Pancreas (tissue), 10 donors: ENCODE measurements around the gene ZFTA. TPM values are rescaled to one million over a fixed set of nuclear protein-coding genes. Genes with fewer than 3 reads are reported as not detected.

Experiments
- ATAC-seq, 4 donors: fragments of 200-7000 bp; cut with Tn5 transposase; one replicate each; pipeline versions ENCODE4 v1.8.0 to v1.9.1; 2020; ENCODE audit warnings: mild to moderate bottlenecking in 4 of 4, moderate library complexity in 4 of 4
- DNase-seq, 6 donors: peaks; one replicate each; pipeline ENCODE4 v3.0.0-alpha.2; 2020
- FAIRE-seq: peaks from 2 replicates; lab custom pipeline; 2012; peaks lifted over from hg19 to GRCh38; lab: Jason Lieb, UNC
- H3K27ac ChIP-seq, 4 donors: fragments of 200-600 bp; sonication (generic); 1 replicate in 3 of 4; 2 replicates in 1 of 4; pipeline versions ENCODE4 v1.5.0 to v1.8.0; 2020
- H3K27me3 ChIP-seq, 4 donors: fragments of 200-600 bp; one replicate each; pipeline ENCODE4 v1.8.0; 2021
- H3K36me3 ChIP-seq, 3 donors: fragments of 200-600 bp; sonication (generic) in 1 of 3; one replicate each; pipeline versions ENCODE4 v1.5.0 to v1.8.0; 2020 to 2021
- H3K4me1 ChIP-seq, 3 donors: fragments of 200-600 bp; one replicate each; pipeline ENCODE4 v1.8.0; 2021
- H3K4me3 ChIP-seq, 4 donors: fragments of 200-600 bp; sonication (generic) in 2 of 4; one replicate each; pipeline versions ENCODE4 v1.5.0 to v1.8.0; 2020 to 2021
- H3K9me3 ChIP-seq, 4 donors: fragments of 200-600 bp; one replicate each; pipeline ENCODE4 v1.8.0; 2021
- CTCF ChIP-seq, 4 donors: fragments of 200-600 bp; sonication (generic) in 3 of 4; IDR thresholded peaks; one replicate each; pipeline versions ENCODE4 v1.5.0 to v1.8.0; 2021; ENCODE audit warnings: antibody characterized with exemption in 4 of 4
- WGBS, 2 donors: extraction: QIAGEN DNeasy Blood & Tissue Kit; methylation state at CpG; one replicate each; pipeline ENCODE4 v1.1.7; 2013; 5-methylcytosine and 5-hydroxymethylcytosine counted together
- intact Hi-C, 3 donors: fragments of 100-400 bp; cut with DNase I; formaldehyde crosslinking; loops; one replicate each; pipeline versions ENCODE4 v1.11.1 to v1.14.2; 2022
- polyA plus RNA-seq, 2 donors: library from polyadenylated mRNA; stranded (reverse); fragments of 200-250 nt; gene quantifications; one replicate each; pipeline ENCODE4 v1.2.3, GENCODE V29; 2013
- total RNA-seq, 6 donors: library from RNA; stranded (reverse); fragmentation: NEBNext Ultra II Directional in 4 of 6; extraction: Animal tissue kit (Norgen Biotek cat#: 25700) in 4 of 6; gene quantifications; one replicate each; pipeline versions ENCODE4 v1.2.1 to v1.2.4, GENCODE V29; 2021 to 2023
- donor health status: healthy with polysubstance abuse.
- donor health status: DM: no; HTN: no; CAD: no; lungs with moderate emphysema.
- donor health status: DM: no; HTN: no; CAD: no.
- donor health status: control.
- donor health status: control.
- donor health status: Bipolar disorder and iron deficiency.
- donor health status: DM: yes; HTN: yes; CAD: no.
- donor health status: DM: no; HTN: no; CAD: no.
- donor health status: DM: no; HTN: no; CAD: no.
- donor health status: DM: yes; HTN: yes; CAD: no.

The ZFTA gene
- total and polyA plus RNA-seq, 8 donors = 4.3 to 11.3 (median 6.5) TPM

DNA sequence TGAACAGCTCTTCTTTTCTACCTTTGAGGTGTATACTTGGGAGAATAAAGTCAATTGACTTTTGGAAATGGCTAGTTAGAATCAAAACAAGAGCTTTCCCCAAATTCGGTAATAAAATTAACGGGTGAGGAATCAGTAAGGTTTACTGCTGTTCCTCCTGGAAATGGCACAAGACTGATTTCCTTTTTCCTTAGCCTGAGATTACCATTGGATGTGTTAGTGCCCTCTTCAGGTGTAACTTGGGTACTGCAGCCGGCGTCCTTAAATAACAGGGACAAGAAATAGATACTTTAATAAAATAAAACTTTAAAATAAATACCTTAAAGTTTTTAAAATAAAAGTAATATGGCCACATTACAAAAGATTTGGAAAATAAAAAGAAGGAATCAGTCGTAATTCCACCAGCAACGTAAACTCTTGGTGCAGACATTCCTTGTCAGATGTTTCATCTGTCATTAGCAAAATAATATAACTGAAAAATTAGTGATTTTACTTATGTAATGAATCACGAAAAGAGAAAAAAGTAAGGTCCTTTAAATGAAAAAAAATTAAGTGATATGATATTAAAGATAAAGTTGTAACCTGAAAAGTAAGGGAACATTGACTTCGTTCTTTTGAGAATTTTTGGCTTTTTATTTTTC is 29.7 kb downstream of the ZFTA start:
- peak; percentile 85 to 93 (median 91) for TF ChIP-seq CTCF (IDR thresholded peaks at IDR 0.05)
- ATAC-seq (peak; percentile 57 to 96 (median 88)), DNase-seq (peak in 5 of 6 donors; percentile 31 to 84 (median 68)), FAIRE-seq (peak; percentile 76)
- no peak overlapping the region for H3K27ac ChIP-seq
- no peaks in the 10 kb centered on the region for H3K27me3 ChIP-seq
- intact Hi-C loops = no loop called here
- 14 to 17% methylated on average over 8 of the region's 8 CpGs for WGBS, 2 donors
- H3K4me3 ChIP-seq = no peak overlapping the region
- no peaks in the 10 kb centered on the region for H3K9me3 ChIP-seq
- H3K36me3 ChIP-seq = no peaks in the 10 kb centered on the region
- peaks cover 0 to 2% (median 0%) of the 10 kb centered on the region in 3 donors for H3K4me1 ChIP-seq

DNA sequence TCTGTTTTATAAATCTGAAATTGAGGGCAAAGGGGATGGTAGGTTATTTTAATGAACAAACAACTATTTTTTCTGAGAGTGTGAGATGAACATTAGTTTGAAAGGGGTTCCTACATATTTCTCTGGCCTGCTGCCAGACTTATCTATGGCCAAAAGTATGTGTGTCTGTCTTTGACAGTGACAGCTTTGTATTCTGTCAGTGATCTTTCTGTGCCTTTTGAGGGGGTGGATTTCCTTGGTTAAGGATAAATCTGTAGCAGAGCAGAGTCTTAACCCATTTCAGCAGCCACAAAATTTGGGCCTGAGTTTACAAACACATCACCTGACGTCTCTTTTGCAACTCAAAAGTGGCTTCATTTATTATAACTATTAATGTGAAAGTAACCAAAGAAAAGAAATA is 30.9 kb downstream of the ZFTA start:
- no peak overlapping the region for H3K4me3 ChIP-seq
- DNase-seq (no peak), FAIRE-seq (no peak), ATAC-seq (no peak)
- no peaks in the 10 kb centered on the region for H3K27me3 ChIP-seq
- intact Hi-C loops = no loop called here
- H3K27ac ChIP-seq = no peak overlapping the region
- WGBS, 2 donors = 79 to 83% methylated on average over 1 of the region's 1 CpG
- H3K4me1 ChIP-seq = peaks cover 0 to 2% (median 0%) of the 10 kb centered on the region in 3 donors
- no peaks in the 10 kb centered on the region for H3K36me3 ChIP-seq
- TF ChIP-seq CTCF (IDR thresholded peaks at IDR 0.05) = no peak
- no peaks in the 10 kb centered on the region for H3K9me3 ChIP-seq

GRCh38 chr11:63736864-63737263 is 31.7 kb downstream of the ZFTA start:
- H3K27me3 ChIP-seq = no peaks in the 10 kb centered on the region
- TF ChIP-seq CTCF (IDR thresholded peaks at IDR 0.05) = no peak
- no peaks in the 10 kb centered on the region for H3K36me3 ChIP-seq
- H3K27ac ChIP-seq = no peak overlapping the region
- DNase-seq (no peak), ATAC-seq (no peak), FAIRE-seq (no peak)
- intact Hi-C loops = no loop called here
- H3K4me1 ChIP-seq = peaks cover 0 to 2% (median 0%) of the 10 kb centered on the region in 3 donors
- H3K9me3 ChIP-seq = no peaks in the 10 kb centered on the region
- no peak overlapping the region for H3K4me3 ChIP-seq
- 96 to 97% methylated on average over 4 of the region's 4 CpGs for WGBS, 2 donors

GRCh38 chr11:63729326-63729725 is 39.2 kb downstream of the ZFTA start:
- Histone ChIP-seq H3K4me3 (no peak overlapping the region), H3K36me3 (no peaks in the 10 kb centered on the region), H3K27me3 (no peaks in the 10 kb centered on the region), H3K27ac (no peak overlapping the region), H3K4me1 (no peaks in the 10 kb centered on the region), H3K9me3 (no peaks in the 10 kb centered on the region)
- intact Hi-C loops = no loop called here
- no peak for TF ChIP-seq CTCF (IDR thresholded peaks at IDR 0.05)
- ATAC-seq = no peak
- no peak for FAIRE-seq
- no peak for DNase-seq
- WGBS, 2 donors = 85 to 87% methylated on average over 3 of the region's 3 CpGs

- ATAC-seq = no peak
- TF ChIP-seq CTCF (IDR thresholded peaks at IDR 0.05) = no peak
Measured at GRCh38 chr11:63720611-63721010, 48.0 kb downstream of the ZFTA start.

More at GRCh38 chr11:63720611-63721010, 48.0 kb downstream of the ZFTA start:
- Histone ChIP-seq H3K4me1 (no peaks in the 10 kb centered on the region), H3K36me3 (no peaks in the 10 kb centered on the region), H3K9me3 (no peaks in the 10 kb centered on the region), H3K27ac (no peak overlapping the region), H3K27me3 (no peaks in the 10 kb centered on the region), H3K4me3 (no peak overlapping the region)
- intact Hi-C loops = no loop called here
- DNase-seq = no peak
- no peak for FAIRE-seq
- WGBS, 2 donors = 95 to 100% methylated on average over 3 of the region's 3 CpGs
